Fibroblast of mammary gland (primary cell): ENCODE measurements around the gene LRMDA.
A peak's percentile ranks its signal among the peaks of the same experiment; 100 is the strongest.

Experiments used
- DNase-seq: peaks from one replicate; pipeline ENCODE4 v3.0.0-alpha.2; 2010; ENCODE audit warnings: low read depth
- H3K4me3 ChIP-seq: 2 replicates; pipeline ENCODE4 v1.5.1; 2011; ENCODE audit warnings: low read depth, mild to moderate bottlenecking, low read length, moderate library complexity; ENCODE audit not compliant: control insufficient read depth
- CTCF ChIP-seq: conservative IDR thresholded peaks from 2 replicates; pipeline ENCODE4 v1.5.1; 2011; ENCODE audit warnings: low read depth, low read length, inconsistent platforms; ENCODE audit not compliant: control insufficient read depth, insufficient read depth

The LRMDA gene

DNA sequence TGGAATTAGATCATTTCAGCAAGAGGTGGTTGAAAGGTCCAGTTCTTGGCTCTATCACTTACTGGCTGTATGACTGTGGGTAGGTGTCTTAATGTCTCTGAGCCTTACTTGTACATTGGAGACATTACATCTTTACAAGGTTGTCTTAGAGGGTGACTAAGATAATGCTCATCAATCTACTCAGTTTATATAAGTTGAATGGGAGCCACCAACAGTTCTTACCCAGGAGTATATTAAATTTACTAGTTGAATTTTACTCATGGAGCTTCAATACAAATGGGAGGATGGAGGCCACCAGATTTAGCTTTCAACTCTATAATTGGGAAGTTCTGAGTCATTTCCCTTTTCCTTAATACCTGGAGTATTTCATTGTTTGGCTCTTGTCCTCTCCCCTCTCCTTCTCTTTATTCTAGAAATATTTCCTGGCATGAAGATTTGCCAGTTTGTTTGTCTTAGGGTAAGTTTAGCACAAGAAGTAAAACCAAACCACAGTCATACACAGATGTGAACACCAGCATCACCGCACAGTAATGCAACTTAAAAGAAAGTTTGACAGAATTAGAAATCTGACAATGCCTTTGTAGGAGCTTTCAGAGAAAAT is 222.8 kb downstream of the LRMDA start:
- peak; percentile 41 for DNase-seq
- no peak for TF ChIP-seq CTCF
- H3K4me3 ChIP-seq = no peak overlapping the region

DNA sequence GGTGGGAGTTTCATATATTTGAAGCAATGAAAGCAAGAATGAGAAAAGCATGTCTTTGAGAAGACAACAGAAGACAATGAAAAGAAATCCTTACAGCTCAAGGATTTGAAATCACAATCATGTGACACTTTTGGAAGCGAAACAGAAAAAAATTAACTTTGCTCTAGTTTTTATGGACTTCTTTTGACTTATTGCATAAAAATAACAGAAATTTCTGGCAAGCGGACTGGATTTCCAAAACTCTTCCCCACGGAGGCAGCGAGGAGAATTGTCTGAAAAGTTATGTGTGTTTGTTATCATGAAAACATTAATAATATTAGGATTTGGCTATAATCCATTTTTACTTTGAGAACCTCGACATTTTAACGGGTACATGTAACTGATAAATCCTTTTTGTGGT is 223.3 kb downstream of the LRMDA start:
- TF ChIP-seq CTCF = no peak
- H3K4me3 ChIP-seq = no peak overlapping the region
- DNase-seq = no peak

- no peak overlapping the region for H3K4me3 ChIP-seq
- peak; percentile 84 for DNase-seq
- no peak for TF ChIP-seq CTCF
Observed at GRCh38 chr10:75655791-75656451, 224.5 kb downstream of the LRMDA start.

GRCh38 chr10:75657351-75657750 is 225.9 kb downstream of the LRMDA start:
- TF ChIP-seq CTCF = no peak
- DNase-seq = no peak
- no peak overlapping the region for H3K4me3 ChIP-seq

DNA sequence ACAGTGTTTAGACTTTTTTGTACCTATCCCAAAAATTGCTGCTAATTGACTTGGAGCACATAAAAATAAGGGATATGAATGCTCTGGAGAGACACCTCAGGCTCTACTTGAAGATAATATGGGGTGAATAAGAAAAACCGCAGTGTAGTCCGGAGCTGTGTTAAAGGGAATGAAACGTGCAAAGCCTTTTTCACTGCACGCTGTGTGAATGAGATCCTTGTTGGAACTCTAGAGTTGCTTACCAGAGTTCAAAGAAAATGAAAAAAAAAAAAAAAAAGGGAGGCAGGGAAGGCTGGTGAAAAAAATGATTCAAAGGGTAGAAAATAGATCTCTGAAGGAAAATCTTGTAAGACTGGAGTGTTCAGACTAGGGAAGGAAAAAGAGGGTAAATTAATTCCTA is 226.6 kb downstream of the LRMDA start:
- H3K4me3 ChIP-seq = no peak overlapping the region
- TF ChIP-seq CTCF = no peak
- DNase-seq = no peak

DNA sequence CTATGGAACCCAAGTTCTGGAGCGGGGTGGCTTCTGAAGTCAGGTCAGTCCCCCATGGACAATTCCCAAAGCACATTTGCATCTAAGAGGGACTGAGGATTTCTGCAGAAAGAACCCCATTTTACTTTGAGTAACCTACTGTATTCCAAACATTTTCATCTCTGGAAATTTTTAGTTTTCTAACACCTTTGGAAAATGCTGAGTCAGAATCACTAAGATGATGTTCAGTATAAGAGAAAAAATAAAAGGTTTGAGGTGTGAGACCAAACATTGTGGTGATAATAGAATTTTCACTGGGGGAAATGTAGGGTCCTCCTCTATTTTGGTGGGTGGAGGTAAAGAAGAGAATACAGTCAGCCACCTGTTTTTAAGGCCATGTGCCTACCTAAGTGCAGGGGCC is 227.1 kb downstream of the LRMDA start:
- H3K4me3 ChIP-seq = no peak overlapping the region
- no peak for DNase-seq
- TF ChIP-seq CTCF = no peak
